ENCODE data around the gene ALOX12B.
"Not testable (repeated sequence)": the region's sequence is repeated elsewhere in the genome, so short reads cannot be mapped to it uniquely, and the experiment has no call there.

ALOX12B gene

GRCh38 chr17:8081876-8082275 lies 5.6 kb downstream of the ALOX12B start:
- DNase-seq: no peak

GRCh38 chr17:8080799-8081219 lies 6.7 kb downstream of the ALOX12B start:
- DNase-seq: no peak

- no peak for DNase-seq
These were observed 7.2 kb downstream of the ALOX12B start for GRCh38 chr17:8080208-8080798.

- peak; percentile 85 for DNase-seq
These were observed 8.0 kb downstream of the ALOX12B start for GRCh38 chr17:8079291-8080207.

GRCh38 chr17:8077939-8078338 lies 9.6 kb downstream of the ALOX12B start:
- DNase-seq: not testable (repeated sequence)

- DNase-seq: no peak
These were observed 10.8 kb downstream of the ALOX12B start for GRCh38 chr17:8076502-8077266.

- no peak for DNase-seq
These were observed 11.8 kb downstream of the ALOX12B start for GRCh38 chr17:8075574-8076342.

GRCh38 chr17:8075081-8075480 lies 12.4 kb downstream of the ALOX12B start:
- DNase-seq: no peak

GRCh38 chr17:8074554-8074953 lies 13.0 kb downstream of the ALOX12B start:
- DNase-seq: no peak

- DNase-seq: peak; percentile 90
These were observed 13.7 kb downstream of the ALOX12B start for GRCh38 chr17:8073627-8074484.

GRCh38 chr17:8072729-8073461 lies 14.6 kb downstream of the ALOX12B start:
- peak; percentile 48 for DNase-seq

- no peak for DNase-seq
These were observed 15.2 kb downstream of the ALOX12B start for GRCh38 chr17:8072341-8072728.

- DNase-seq: no peak
These were observed 16.0 kb downstream of the ALOX12B start for GRCh38 chr17:8071496-8071895.

GRCh38 chr17:8069587-8069860 lies 18.0 kb downstream of the ALOX12B start:
- no peak for DNase-seq

GRCh38 chr17:8068736-8069586 lies 18.6 kb downstream of the ALOX12B start:
- DNase-seq: no peak

- DNase-seq: no peak
These were observed 19.7 kb downstream of the ALOX12B start for GRCh38 chr17:8067806-8068205.

- DNase-seq: no peak
These were observed 20.4 kb downstream of the ALOX12B start for GRCh38 chr17:8066841-8067775.

GRCh38 chr17:8064561-8065019 lies 22.9 kb downstream of the ALOX12B start:
- no peak for DNase-seq

All from activated naive CD4-positive, alpha-beta T cell treated with anti-CD3 and anti-CD28 coated beads, Interleukin-2, amount 50 U/mL, for 16 hours (primary cell).